Measurements from ENCODE around the gene KLHL30.

DNA sequence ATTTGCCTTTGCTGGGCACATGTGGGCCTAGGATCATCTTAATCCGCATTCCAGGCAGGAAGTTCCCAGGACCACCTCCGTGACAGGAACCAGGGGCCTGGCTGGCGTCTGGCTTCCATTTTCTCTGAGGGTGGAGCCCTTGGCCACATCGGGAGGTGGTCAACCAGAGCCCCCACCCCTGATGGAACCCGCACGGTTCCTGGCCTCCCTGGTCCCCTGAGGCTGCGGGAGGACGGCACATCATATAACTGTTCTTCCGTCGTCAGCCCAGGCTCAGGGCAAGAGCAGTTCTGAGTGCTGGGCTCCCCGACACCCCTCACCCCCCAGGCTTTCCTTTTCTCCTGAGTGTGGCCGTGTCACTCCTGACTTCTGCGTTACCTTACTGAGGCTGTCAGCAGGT, 24.9 kb upstream of the KLHL30 start:
- TF ChIP-seq EZH2 (optimal IDR thresholded peaks at IDR 0.05; ENCODE audit: low read depth, low read length) = no peak
- TF ChIP-seq, protein P1, sequence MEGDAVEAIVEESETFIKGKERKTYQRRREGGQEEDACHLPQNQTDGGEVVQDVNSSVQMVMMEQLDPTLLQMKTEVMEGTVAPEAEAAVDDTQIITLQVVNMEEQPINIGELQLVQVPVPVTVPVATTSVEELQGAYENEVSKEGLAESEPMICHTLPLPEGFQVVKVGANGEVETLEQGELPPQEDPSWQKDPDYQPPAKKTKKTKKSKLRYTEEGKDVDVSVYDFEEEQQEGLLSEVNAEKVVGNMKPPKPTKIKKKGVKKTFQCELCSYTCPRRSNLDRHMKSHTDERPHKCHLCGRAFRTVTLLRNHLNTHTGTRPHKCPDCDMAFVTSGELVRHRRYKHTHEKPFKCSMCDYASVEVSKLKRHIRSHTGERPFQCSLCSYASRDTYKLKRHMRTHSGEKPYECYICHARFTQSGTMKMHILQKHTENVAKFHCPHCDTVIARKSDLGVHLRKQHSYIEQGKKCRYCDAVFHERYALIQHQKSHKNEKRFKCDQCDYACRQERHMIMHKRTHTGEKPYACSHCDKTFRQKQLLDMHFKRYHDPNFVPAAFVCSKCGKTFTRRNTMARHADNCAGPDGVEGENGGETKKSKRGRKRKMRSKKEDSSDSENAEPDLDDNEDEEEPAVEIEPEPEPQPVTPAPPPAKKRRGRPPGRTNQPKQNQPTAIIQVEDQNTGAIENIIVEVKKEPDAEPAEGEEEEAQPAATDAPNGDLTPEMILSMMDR (IDR thresholded peaks at IDR 0.05; ENCODE audit: low read length) = no peak
